Glutamatergic neuron (in vitro differentiated cells): ENCODE measurements around the gene ADCK2. TPM values are rescaled to one million over a fixed set of nuclear protein-coding genes. Genes with fewer than 3 reads are reported as not detected.
A peak's percentile ranks its signal among the peaks of the same experiment; 100 is the strongest.
"Not testable (repeated sequence)": the region's sequence is repeated elsewhere in the genome, so short reads cannot be mapped to it uniquely, and the experiment has no call there.

Experiments used
- DNase-seq: peaks from one replicate; pipeline ENCODE4 v3.0.0; 2022
- H3K27ac Mint-ChIP-seq: one replicate; pipeline ENCODE4 v1.8.0; 2020; ENCODE audit warnings: mild to moderate bottlenecking, mixed read lengths, inconsistent platforms; ENCODE audit not compliant: unreplicated experiment
- H3K27me3 Mint-ChIP-seq: one replicate; pipeline ENCODE4 v1.8.0; 2020; ENCODE audit warnings: mild to moderate bottlenecking, moderate library complexity, mixed read lengths, inconsistent platforms; ENCODE audit not compliant: unreplicated experiment
- H3K36me3 Mint-ChIP-seq: one replicate; pipeline ENCODE4 v1.8.0; 2020; ENCODE audit warnings: mild to moderate bottlenecking, mixed read lengths, inconsistent platforms; ENCODE audit not compliant: unreplicated experiment
- H3K4me1 Mint-ChIP-seq: one replicate; pipeline ENCODE4 v1.8.0; 2020; ENCODE audit warnings: mild to moderate bottlenecking, low read depth, mixed read lengths, inconsistent platforms; ENCODE audit not compliant: unreplicated experiment
- H3K4me3 Mint-ChIP-seq: one replicate; pipeline ENCODE4 v1.8.0; 2020; ENCODE audit warnings: mild to moderate bottlenecking, mixed read lengths, inconsistent platforms; ENCODE audit not compliant: unreplicated experiment
- H3K9me3 Mint-ChIP-seq: one replicate; pipeline ENCODE4 v1.8.0; 2020; ENCODE audit warnings: mild to moderate bottlenecking, moderate library complexity, mixed read lengths, inconsistent platforms; ENCODE audit not compliant: unreplicated experiment
- total RNA-seq: library from RNA; stranded (reverse); fragmentation: NEBNext Ultra II Directional; extraction: Animal tissue kit (Norgen Biotek cat#: 25700); gene quantifications from one replicate; pipeline ENCODE4 v1.2.1, GENCODE V29; 2021; ENCODE audit not compliant: unreplicated experiment
- TF ChIP-seq, protein P1 (sequence below): fragments of 200-600 bp; sonication (generic); IDR thresholded peaks from one replicate; pipeline ENCODE4 v1.5.0; 2021; ENCODE audit not compliant: partially characterized antibody, unreplicated experiment

ADCK2 gene
- total RNA-seq, 1 donor from 2014 or later: 9.1 TPM

DNA sequence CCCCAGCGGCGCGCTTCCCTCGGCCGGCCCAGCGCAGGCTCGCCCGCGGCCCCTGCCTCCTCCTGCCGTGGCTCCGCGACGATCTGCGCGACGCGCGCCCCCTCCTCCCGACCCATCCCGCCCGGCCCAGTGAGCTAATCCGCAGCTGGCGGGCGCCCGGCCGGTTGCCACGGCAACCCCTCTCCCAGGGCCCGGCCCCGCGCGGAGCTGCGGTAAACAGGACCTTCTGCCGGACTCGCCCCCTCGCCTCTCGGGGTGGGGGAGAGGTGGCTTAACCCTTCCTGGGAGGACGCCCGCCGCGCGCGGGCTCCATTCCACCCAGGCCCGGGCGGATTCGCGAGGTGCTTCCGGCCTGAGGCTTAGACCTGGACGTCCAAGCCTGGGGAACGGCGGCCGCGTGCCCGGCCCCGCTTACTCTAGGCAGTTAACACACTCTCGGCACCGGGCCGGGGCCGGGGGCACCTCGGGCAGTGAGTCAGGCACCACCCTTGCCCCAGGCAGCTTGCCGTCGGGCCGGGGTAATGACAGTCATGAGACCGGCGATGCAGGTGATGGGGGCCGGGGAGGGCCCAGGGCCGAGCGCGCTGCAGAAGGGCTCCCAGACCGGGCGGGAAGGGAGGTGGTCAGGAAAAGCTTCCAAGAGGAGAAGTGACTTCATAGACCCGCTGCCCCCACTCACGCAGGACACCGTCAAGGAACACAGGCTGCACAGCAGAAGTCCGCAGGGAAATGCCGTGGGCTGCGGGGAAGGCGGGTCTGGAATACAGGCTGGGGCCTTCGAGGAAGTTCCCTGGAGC, 31.8 kb upstream of the ADCK2 start, which contains the start of gene DENND2A:
Gene DENND2A (minus strand): TSS at position 87 of the 797 bp plus-strand sequence. CDS start 38,416 bp downstream, outside the sequence.
- Mint-ChIP-seq H3K4me1 (peaks cover 32% of the 10 kb centered on the region), H3K27me3 (peaks cover 17% of the 10 kb centered on the region), H3K4me3 (peak within 1 kb of the TSS; percentile 95), H3K9me3 (peaks cover 22% of the 10 kb centered on the region), H3K27ac (peak within 1 kb of the TSS; percentile 99), H3K36me3 (no peaks in the 10 kb centered on the region)
- peak; percentile 90 for DNase-seq
- TF ChIP-seq, protein P1, sequence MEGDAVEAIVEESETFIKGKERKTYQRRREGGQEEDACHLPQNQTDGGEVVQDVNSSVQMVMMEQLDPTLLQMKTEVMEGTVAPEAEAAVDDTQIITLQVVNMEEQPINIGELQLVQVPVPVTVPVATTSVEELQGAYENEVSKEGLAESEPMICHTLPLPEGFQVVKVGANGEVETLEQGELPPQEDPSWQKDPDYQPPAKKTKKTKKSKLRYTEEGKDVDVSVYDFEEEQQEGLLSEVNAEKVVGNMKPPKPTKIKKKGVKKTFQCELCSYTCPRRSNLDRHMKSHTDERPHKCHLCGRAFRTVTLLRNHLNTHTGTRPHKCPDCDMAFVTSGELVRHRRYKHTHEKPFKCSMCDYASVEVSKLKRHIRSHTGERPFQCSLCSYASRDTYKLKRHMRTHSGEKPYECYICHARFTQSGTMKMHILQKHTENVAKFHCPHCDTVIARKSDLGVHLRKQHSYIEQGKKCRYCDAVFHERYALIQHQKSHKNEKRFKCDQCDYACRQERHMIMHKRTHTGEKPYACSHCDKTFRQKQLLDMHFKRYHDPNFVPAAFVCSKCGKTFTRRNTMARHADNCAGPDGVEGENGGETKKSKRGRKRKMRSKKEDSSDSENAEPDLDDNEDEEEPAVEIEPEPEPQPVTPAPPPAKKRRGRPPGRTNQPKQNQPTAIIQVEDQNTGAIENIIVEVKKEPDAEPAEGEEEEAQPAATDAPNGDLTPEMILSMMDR: no peak

DNA sequence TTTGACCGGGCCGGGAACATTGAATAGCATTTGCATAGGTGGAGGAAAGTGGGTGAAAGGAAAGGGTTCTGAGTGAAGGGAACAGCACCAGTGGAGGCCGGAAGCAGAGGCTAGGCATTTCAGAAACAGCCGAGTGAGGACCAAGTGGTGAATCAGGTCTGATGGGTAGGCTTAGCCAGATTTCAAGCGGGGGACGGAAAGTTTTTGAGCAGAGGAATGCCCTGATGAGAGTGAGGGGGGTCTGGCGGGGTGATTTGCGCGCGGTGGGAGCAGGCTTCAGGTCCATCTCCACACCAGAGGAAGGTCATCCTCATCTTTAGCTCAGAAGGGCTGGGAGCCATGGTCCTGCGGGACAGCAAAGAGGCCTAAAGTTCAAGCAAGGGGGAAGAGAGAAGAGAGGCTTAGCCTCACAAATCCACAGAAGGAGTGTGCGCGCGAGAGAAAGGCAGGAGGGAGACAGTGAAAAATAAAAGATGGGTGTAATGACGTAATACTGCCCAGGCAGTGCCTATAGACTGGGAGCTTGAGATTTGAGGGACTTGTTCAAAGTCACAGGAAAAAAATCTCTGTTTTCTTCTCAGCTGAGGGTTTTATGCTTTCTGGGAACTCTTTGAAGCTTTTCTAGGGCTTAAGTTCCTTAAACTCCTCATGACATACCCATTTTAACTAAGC, 31.1 kb upstream of the ADCK2 start:
- H3K9me3 Mint-ChIP-seq: peaks cover 22% of the 10 kb centered on the region
- peak overlapping the region; percentile 79 for H3K4me3 Mint-ChIP-seq
- TF ChIP-seq, protein P1: no peak
- no peak for DNase-seq
- H3K27me3 Mint-ChIP-seq: peaks cover 17% of the 10 kb centered on the region
- H3K27ac Mint-ChIP-seq: peak overlapping the region; percentile 76
- H3K4me1 Mint-ChIP-seq: peaks cover 34% of the 10 kb centered on the region
- no peaks in the 10 kb centered on the region for H3K36me3 Mint-ChIP-seq

DNA sequence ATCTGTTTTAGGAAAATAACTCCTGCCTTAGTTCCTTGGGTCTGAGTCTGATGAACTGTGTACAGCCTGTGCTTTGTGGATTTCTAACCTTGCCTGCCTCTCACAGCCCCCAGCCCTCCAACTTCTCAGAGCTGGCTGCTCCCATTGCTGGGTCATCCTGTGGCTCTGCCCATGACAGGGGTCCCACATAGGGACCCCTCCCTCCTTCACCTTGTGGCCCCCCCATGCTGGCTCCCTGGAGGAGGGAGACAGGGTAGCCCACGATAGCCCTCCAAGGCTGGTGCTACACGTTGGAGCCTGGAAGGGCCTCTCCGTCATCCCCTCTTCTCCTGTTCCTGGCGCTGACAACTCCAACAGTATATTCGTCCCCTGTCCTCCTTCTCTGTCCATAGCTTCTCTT, 29.3 kb upstream of the ADCK2 start:
- TF ChIP-seq, protein P1: no peak
- Mint-ChIP-seq H3K27me3 (peaks cover 17% of the 10 kb centered on the region), H3K4me3 (no peak overlapping the region), H3K4me1 (peaks cover 31% of the 10 kb centered on the region), H3K9me3 (peaks cover 19% of the 10 kb centered on the region), H3K27ac (no peak overlapping the region), H3K36me3 (no peaks in the 10 kb centered on the region)
- DNase-seq: no peak

DNA sequence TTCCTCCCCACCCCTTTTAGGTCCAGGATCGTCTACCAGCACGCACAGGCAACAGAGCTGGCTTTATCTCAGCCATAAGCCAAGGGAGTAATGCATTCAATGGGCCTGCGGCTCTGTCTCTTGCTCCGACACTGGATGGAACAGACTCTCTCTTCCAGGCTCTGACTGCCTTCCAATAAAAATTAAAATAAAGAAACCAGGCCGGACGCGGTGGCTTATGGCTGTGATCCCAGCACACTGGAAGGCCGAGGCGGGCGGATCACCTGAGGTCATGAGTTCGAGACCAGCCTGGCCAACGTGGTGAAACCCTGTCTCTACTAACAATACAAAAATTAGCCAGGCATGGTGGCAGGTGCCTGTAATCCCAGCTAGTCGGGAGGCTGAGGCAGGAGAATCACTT, 28.0 kb upstream of the ADCK2 start:
- peaks cover 13% of the 10 kb centered on the region for H3K27me3 Mint-ChIP-seq

DNA sequence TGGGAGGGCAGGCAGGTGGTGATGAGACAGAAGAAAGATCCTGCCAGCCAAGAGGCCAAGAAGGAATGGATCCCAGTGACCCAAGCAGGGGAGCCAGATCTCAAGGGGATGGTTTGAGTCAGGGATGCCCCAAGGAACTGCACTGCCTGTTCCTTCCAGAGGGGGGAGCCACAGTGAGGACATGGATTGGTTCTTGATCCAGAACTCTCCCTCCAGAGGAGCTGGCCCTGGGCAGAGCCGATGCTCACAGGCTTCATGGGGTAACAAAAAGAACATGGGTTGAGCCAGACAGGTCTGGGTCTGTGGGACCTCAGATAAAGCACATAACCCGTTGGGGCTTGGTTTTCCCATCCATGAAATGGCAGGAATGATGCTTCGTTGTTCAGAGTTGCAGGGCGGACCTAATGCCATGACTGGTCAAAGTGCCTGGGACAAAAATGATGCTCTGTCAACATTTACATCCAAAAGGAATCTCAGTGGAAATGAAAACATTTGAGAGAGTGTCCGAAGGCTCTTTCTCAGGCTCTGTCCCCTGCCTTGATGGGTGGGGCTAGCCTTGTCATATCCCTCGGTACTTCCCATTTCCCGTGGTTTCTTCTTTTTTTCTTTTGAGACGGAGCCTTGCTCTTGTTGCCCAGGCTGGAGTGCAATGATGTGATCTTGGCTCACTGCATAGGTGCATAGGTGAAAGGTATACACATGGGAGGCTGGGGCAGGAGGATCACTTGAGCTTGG, 27.4 kb upstream of the ADCK2 start:
- H3K36me3 Mint-ChIP-seq: no peaks in the 10 kb centered on the region
- no peak overlapping the region for H3K27ac Mint-ChIP-seq
- H3K4me1 Mint-ChIP-seq: peaks cover 21% of the 10 kb centered on the region
- no peak for DNase-seq
- TF ChIP-seq, protein P1: peak; percentile 63
- H3K9me3 Mint-ChIP-seq: peaks cover 6% of the 10 kb centered on the region
- H3K4me3 Mint-ChIP-seq: no peak overlapping the region
- H3K27me3 Mint-ChIP-seq: peaks cover 10% of the 10 kb centered on the region

More for the DNA sequence above, 28.0 kb upstream of the ADCK2 start:
- not testable (repeated sequence) for H3K36me3 Mint-ChIP-seq, H3K4me3 Mint-ChIP-seq, DNase-seq, H3K9me3 Mint-ChIP-seq
- Mint-ChIP-seq H3K27ac (peak overlapping the region; percentile 12), H3K4me1 (peaks cover 21% of the 10 kb centered on the region)
